ENCODE data around the gene LIG3.

LIG3 gene

DNA sequence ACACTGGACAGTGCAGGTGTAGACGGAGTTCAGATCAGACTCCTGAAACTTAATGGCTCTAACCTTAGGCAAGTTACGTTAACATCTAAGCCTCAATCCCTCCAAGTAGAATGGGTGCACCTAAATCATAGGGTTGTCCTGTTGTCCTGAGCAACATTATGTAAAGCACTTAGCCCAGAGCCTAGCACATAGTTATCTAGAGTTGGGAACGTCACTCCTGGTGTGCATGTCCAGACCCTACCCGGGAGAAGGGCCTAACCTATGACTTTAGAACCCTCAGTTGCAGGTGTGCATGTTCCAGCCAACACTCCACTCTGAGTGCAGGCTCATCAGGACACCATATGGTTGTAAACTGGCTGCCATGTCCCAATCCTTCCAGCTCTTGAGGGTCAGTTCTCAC is 26.0 kb downstream of the LIG3 start:
- no peak for ATAC-seq (ENCODE audit: low read depth)
- Histone ChIP-seq H3K27me3 (ENCODE audit: insufficient read depth, poor library complexity, severe bottlenecking) (no peaks in the 10 kb centered on the region), H3K4me3 (ENCODE audit: severe bottlenecking) (no peak overlapping the region), H3K9me3 (ENCODE audit: severe bottlenecking) (no peaks in the 10 kb centered on the region), H3K4me1 (ENCODE audit: insufficient read depth, poor library complexity, severe bottlenecking) (no peaks in the 10 kb centered on the region), H3K36me3 (ENCODE audit: low read depth) (peaks cover 28% of the 10 kb centered on the region), H3K27ac (ENCODE audit: poor library complexity, severe bottlenecking) (no peak overlapping the region)
- DNase-seq (ENCODE audit: low spot score), result no peak
- TF ChIP-seq, protein P1, sequence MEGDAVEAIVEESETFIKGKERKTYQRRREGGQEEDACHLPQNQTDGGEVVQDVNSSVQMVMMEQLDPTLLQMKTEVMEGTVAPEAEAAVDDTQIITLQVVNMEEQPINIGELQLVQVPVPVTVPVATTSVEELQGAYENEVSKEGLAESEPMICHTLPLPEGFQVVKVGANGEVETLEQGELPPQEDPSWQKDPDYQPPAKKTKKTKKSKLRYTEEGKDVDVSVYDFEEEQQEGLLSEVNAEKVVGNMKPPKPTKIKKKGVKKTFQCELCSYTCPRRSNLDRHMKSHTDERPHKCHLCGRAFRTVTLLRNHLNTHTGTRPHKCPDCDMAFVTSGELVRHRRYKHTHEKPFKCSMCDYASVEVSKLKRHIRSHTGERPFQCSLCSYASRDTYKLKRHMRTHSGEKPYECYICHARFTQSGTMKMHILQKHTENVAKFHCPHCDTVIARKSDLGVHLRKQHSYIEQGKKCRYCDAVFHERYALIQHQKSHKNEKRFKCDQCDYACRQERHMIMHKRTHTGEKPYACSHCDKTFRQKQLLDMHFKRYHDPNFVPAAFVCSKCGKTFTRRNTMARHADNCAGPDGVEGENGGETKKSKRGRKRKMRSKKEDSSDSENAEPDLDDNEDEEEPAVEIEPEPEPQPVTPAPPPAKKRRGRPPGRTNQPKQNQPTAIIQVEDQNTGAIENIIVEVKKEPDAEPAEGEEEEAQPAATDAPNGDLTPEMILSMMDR (IDR thresholded peaks at IDR 0.05; ENCODE audit: poor library complexity, severe bottlenecking), result no peak

DNA sequence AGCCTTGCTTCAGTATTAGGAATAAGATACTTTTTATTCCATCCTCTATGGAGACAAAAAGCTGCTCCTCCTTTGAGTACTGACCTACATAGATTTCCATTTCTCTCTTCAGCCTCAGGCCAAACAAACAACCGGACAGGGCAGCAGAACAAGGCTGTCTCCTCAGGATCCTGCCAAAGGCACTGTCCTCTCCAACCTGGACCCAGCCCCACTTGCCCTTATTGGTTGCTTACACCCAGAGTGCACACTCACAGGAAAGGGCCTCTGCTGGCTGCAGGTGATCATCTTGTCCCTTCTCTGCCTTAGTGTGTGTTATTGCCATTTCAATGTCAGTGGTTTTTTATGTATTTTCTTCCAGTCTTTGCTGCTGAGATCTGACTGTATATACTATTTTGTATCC is 26.6 kb downstream of the LIG3 start:
- H3K36me3 ChIP-seq (ENCODE audit: low read depth), result peaks cover 24% of the 10 kb centered on the region
- H3K4me1 ChIP-seq (ENCODE audit: insufficient read depth, poor library complexity, severe bottlenecking), result no peaks in the 10 kb centered on the region
- no peak for DNase-seq (ENCODE audit: low spot score)
- H3K9me3 ChIP-seq (ENCODE audit: severe bottlenecking), result no peaks in the 10 kb centered on the region
- TF ChIP-seq, protein P1 (IDR thresholded peaks at IDR 0.05; ENCODE audit: poor library complexity, severe bottlenecking), result no peak
- H3K4me3 ChIP-seq (ENCODE audit: severe bottlenecking), result no peak overlapping the region
- H3K27me3 ChIP-seq (ENCODE audit: insufficient read depth, poor library complexity, severe bottlenecking), result no peaks in the 10 kb centered on the region
- no peak overlapping the region for H3K27ac ChIP-seq (ENCODE audit: poor library complexity, severe bottlenecking)
- no peak for ATAC-seq (ENCODE audit: low read depth)

DNA sequence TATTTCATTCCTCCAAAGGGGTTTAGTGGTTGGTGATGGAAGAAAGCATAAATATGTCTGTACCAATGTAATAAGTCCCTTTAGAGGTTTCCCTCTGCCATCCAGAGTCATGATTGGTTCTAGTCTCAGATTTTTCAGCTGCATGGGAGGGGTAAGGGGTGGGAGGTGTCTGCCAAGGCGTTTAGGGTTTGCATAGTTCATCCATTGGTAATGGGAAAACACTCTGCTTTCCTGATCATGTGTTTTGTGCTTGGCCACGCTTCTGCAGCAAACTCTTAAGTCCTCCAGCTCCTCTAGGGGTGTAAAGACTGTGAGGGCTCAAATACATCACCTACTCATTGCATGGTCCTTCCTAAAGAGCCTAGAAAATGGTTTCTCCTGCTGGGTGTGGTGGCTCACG is 29.8 kb downstream of the LIG3 start:
- H3K27me3 ChIP-seq (ENCODE audit: insufficient read depth, poor library complexity, severe bottlenecking), result no peaks in the 10 kb centered on the region
- ATAC-seq (ENCODE audit: low read depth) (no peak; the same call in 2 of the 3 replicates), DNase-seq (ENCODE audit: low spot score) (no peak)
- TF ChIP-seq, protein P1 (IDR thresholded peaks at IDR 0.05; ENCODE audit: poor library complexity, severe bottlenecking), result no peak
- no peaks in the 10 kb centered on the region for H3K9me3 ChIP-seq (ENCODE audit: severe bottlenecking)
- no peak overlapping the region for H3K4me3 ChIP-seq (ENCODE audit: severe bottlenecking)
- peaks cover 40% of the 10 kb centered on the region for H3K36me3 ChIP-seq (ENCODE audit: low read depth)
- H3K4me1 ChIP-seq (ENCODE audit: insufficient read depth, poor library complexity, severe bottlenecking), result no peaks in the 10 kb centered on the region
- H3K27ac ChIP-seq (ENCODE audit: poor library complexity, severe bottlenecking), result no peak overlapping the region

DNA sequence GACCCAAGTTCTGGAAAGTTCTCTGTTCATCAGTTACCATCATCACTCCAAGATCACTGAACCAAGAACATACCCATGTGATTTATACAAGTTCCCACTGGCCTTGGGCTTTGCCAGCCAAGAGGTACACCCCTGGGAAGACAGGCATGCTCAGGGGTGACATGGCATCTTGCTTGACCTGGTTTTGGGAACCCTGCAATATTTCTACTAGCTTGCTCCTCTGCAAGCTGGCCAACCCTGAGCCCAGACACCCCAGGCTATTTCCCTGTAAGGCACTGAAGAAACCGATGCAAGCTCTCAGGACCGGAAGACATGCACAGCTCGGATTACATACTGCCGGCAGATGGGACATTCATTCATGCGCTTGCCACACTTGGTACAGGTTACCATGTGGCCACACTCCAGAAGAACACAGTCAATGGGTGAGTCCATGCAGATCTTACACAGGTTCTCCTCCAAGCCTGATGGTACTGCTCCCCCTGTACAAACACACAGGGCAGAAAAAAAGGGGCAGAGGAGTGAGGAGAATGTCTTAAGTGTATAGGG is 31.4 kb downstream of the LIG3 start:
- H3K9me3 ChIP-seq (ENCODE audit: severe bottlenecking), result no peaks in the 10 kb centered on the region
- H3K4me3 ChIP-seq (ENCODE audit: severe bottlenecking), result no peak overlapping the region
- H3K36me3 ChIP-seq (ENCODE audit: low read depth), result peaks cover 55% of the 10 kb centered on the region
- TF ChIP-seq, protein P1 (IDR thresholded peaks at IDR 0.05; ENCODE audit: poor library complexity, severe bottlenecking), result no peak
- H3K27me3 ChIP-seq (ENCODE audit: insufficient read depth, poor library complexity, severe bottlenecking), result no peaks in the 10 kb centered on the region
- H3K4me1 ChIP-seq (ENCODE audit: insufficient read depth, poor library complexity, severe bottlenecking), result no peaks in the 10 kb centered on the region
- DNase-seq (ENCODE audit: low spot score) (no peak), ATAC-seq (ENCODE audit: low read depth) (no peak)
- no peak overlapping the region for H3K27ac ChIP-seq (ENCODE audit: poor library complexity, severe bottlenecking)

DNA sequence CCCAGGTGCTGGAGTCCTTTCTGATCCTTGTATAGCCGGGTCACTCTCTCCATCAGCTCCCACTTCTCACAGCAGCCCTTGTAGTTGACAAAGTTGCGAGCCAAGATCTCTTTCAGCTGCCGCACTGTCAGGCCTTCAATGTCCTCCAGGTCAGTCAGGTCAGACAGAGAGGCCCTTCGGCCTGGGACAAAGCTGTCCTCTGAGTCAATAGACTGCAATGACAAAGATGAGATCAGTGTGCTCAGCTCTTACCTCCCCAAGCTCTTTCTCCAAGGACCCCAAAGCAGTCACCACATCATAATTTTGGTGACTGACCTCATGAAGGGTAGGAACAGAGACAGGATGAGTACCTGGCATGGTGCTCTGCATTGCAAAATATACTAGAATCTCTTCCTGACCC is 36.1 kb downstream of the LIG3 start:
- Histone ChIP-seq H3K36me3 (ENCODE audit: low read depth) (peaks cover 68% of the 10 kb centered on the region), H3K27me3 (ENCODE audit: insufficient read depth, poor library complexity, severe bottlenecking) (no peaks in the 10 kb centered on the region), H3K9me3 (ENCODE audit: severe bottlenecking) (no peaks in the 10 kb centered on the region), H3K4me1 (ENCODE audit: insufficient read depth, poor library complexity, severe bottlenecking) (no peaks in the 10 kb centered on the region), H3K27ac (ENCODE audit: poor library complexity, severe bottlenecking) (no peak overlapping the region), H3K4me3 (ENCODE audit: severe bottlenecking) (no peak overlapping the region)
- TF ChIP-seq, protein P1 (IDR thresholded peaks at IDR 0.05; ENCODE audit: poor library complexity, severe bottlenecking), result no peak
- no peak for ATAC-seq (ENCODE audit: low read depth)
- no peak for DNase-seq (ENCODE audit: low spot score)
